LHCN-M2 (cell line): ENCODE measurements around the gene TENM4. TPM values are rescaled to one million over a fixed set of nuclear protein-coding genes. Genes with fewer than 3 reads are reported as not detected.
"Not testable (repeated sequence)": the region's sequence is repeated elsewhere in the genome, so short reads cannot be mapped to it uniquely, and the experiment has no call there.

Experiments used
- DNase-seq: peaks from one replicate; pipeline ENCODE4 v3.0.0-alpha.2; 2012; ENCODE audit warnings: low read depth
- total RNA-seq: library from RNA; depleted of rRNA; stranded (reverse); fragments of >200 nt; gene quantifications from 2 replicates; pipeline ENCODE4 v1.2.3, GENCODE V29; 2014

Gene TENM4
- total RNA-seq, 1 experiment from 2014 or later: 0.06 TPM

GRCh38 chr11:78855116-78855515 lies 585.7 kb downstream of the TENM4 start:
- DNase-seq: no peak

- no peak for DNase-seq
Observed at GRCh38 chr11:78853521-78853920, 587.3 kb downstream of the TENM4 start.

GRCh38 chr11:78851878-78852586 lies 588.8 kb downstream of the TENM4 start:
- DNase-seq: peak; percentile 9

GRCh38 chr11:78850078-78850477 lies 590.8 kb downstream of the TENM4 start:
- DNase-seq: no peak

GRCh38 chr11:78846269-78846668 lies 594.6 kb downstream of the TENM4 start:
- DNase-seq: no peak

GRCh38 chr11:78845496-78845895 lies 595.3 kb downstream of the TENM4 start:
- no peak for DNase-seq

GRCh38 chr11:78841456-78842060 lies 599.3 kb downstream of the TENM4 start:
- no peak for DNase-seq

- DNase-seq: no peak
Observed at GRCh38 chr11:78840623-78841022, 600.2 kb downstream of the TENM4 start.

- no peak for DNase-seq
Observed at GRCh38 chr11:78840200-78840599, 600.6 kb downstream of the TENM4 start.

GRCh38 chr11:78838417-78838816 lies 602.4 kb downstream of the TENM4 start:
- DNase-seq: no peak

- no peak for DNase-seq
Observed at GRCh38 chr11:78835646-78836045, 605.2 kb downstream of the TENM4 start.

- no peak for DNase-seq
Observed at GRCh38 chr11:78834886-78835285, 605.9 kb downstream of the TENM4 start.

GRCh38 chr11:78833237-78833636 lies 607.6 kb downstream of the TENM4 start:
- no peak for DNase-seq

- no peak for DNase-seq
Observed at GRCh38 chr11:78832226-78832947, 608.4 kb downstream of the TENM4 start.

GRCh38 chr11:78831571-78831970 lies 609.3 kb downstream of the TENM4 start:
- DNase-seq: no peak

- DNase-seq: no peak
Observed at GRCh38 chr11:78830277-78830819, 610.5 kb downstream of the TENM4 start.

GRCh38 chr11:78829146-78829545 lies 611.7 kb downstream of the TENM4 start:
- DNase-seq: no peak

- no peak for DNase-seq
Observed at GRCh38 chr11:78828676-78829075, 612.2 kb downstream of the TENM4 start.

GRCh38 chr11:78827291-78827690 lies 613.5 kb downstream of the TENM4 start:
- DNase-seq: not testable (repeated sequence)

- no peak for DNase-seq
Observed at GRCh38 chr11:78825591-78826020, 615.2 kb downstream of the TENM4 start.

- no peak for DNase-seq
Observed at GRCh38 chr11:78823588-78823987, 617.2 kb downstream of the TENM4 start.

- DNase-seq: no peak
Observed at GRCh38 chr11:78822931-78823423, 617.9 kb downstream of the TENM4 start.
